GM23338 (cell line): Measurements from ENCODE around the gene HHAT. TPM values are rescaled to one million over a fixed set of nuclear protein-coding genes. Genes with fewer than 3 reads are reported as not detected.
A peak's percentile ranks its signal among the peaks of the same experiment; 100 is the strongest.

Experiments
- ATAC-seq: fragments of 200-7000 bp; cut with Tn5 transposase; 3 replicates; pipeline ENCODE4 v1.9.1; 2020
- DNase-seq: peaks from one replicate; pipeline ENCODE4 v3.0.0-alpha.2; 2015; ENCODE audit warnings: low spot score
- H2AFZ ChIP-seq: fragments of 200-600 bp; sonication (generic); 2 replicates; pipeline ENCODE4 v1.8.0; 2016; ENCODE audit warnings: antibody characterized with exemption, mild to moderate bottlenecking, moderate library complexity
- H3F3A ChIP-seq: fragments of 200-600 bp; sonication (generic); replicated peaks from 2 replicates; pipeline ENCODE4 v1.8.0; 2017; ENCODE audit warnings: antibody characterized with exemption, mixed run types, low read depth
- H3K27ac ChIP-seq: fragments of 200-600 bp; sonication (generic); 2 replicates; pipeline ENCODE4 v1.6.1; 2016; ENCODE audit warnings: low read depth
- H3K27me3 ChIP-seq: fragments of 200-600 bp; sonication (generic); 2 replicates; pipeline ENCODE4 v1.8.0; 2016; ENCODE audit warnings: mild to moderate bottlenecking, mixed run types, moderate library complexity; ENCODE audit not compliant: insufficient read depth
- H3K36me3 ChIP-seq: fragments of 200-600 bp; sonication (generic); 2 replicates; pipeline ENCODE4 v1.8.0; 2016; ENCODE audit warnings: mild to moderate bottlenecking; ENCODE audit not compliant: insufficient read depth
- H3K4me1 ChIP-seq: fragments of 200-600 bp; sonication (generic); 2 replicates; pipeline ENCODE4 v1.8.0; 2016; ENCODE audit warnings: mild to moderate bottlenecking, moderate library complexity; ENCODE audit not compliant: insufficient read depth
- H3K4me2 ChIP-seq: fragments of 200-600 bp; sonication (generic); 2 replicates; pipeline ENCODE4 v1.7.1; 2017; ENCODE audit warnings: mixed run types
- H3K4me3 ChIP-seq: fragments of 200-600 bp; sonication (generic); 2 replicates; pipeline ENCODE4 v1.6.1; 2016; ENCODE audit warnings: mixed run types
- H3K79me2 ChIP-seq: fragments of 200-600 bp; sonication (generic); replicated peaks from 2 replicates; pipeline ENCODE4 v1.8.0; 2017; ENCODE audit warnings: mild to moderate bottlenecking; ENCODE audit not compliant: insufficient read depth
- H3K9me2 ChIP-seq: fragments of 200-600 bp; sonication (generic); 2 replicates; pipeline ENCODE4 v1.8.0; 2017; ENCODE audit not compliant: insufficient read depth
- H4K20me1 ChIP-seq: fragments of 200-600 bp; sonication (generic); replicated peaks from 2 replicates; pipeline ENCODE4 v1.8.0; 2017; ENCODE audit warnings: mild to moderate bottlenecking; ENCODE audit not compliant: insufficient read depth
- H3K27ac Mint-ChIP-seq: 2 replicates; pipeline ENCODE4 v1.8.0; 2020; ENCODE audit warnings: inconsistent platforms, mild to moderate bottlenecking, moderate library complexity, mixed read lengths
- H3K27me3 Mint-ChIP-seq: 3 replicates; pipeline ENCODE4 v1.8.0; 2022; ENCODE audit warnings: low read depth, mild to moderate bottlenecking, moderate library complexity, mixed read lengths, inconsistent platforms; ENCODE audit not compliant: insufficient read depth, poor library complexity
- H3K36me3 Mint-ChIP-seq: 3 replicates; pipeline ENCODE4 v1.8.0; 2021; ENCODE audit warnings: low read depth, mild to moderate bottlenecking, inconsistent platforms, moderate library complexity, mixed read lengths
- H3K4me1 Mint-ChIP-seq: 3 replicates; pipeline ENCODE4 v1.8.0; 2020; ENCODE audit warnings: mild to moderate bottlenecking, inconsistent platforms, mixed read lengths
- H3K4me3 Mint-ChIP-seq: 3 replicates; pipeline ENCODE4 v1.8.0; 2021; ENCODE audit warnings: moderate library complexity, mild to moderate bottlenecking, inconsistent platforms, mixed read lengths
- H3K9me3 Mint-ChIP-seq: 3 replicates; pipeline ENCODE4 v1.8.0; 2020; ENCODE audit warnings: moderate library complexity, mild to moderate bottlenecking, inconsistent platforms, mixed read lengths
- CREB1 ChIP-seq: fragments of 250-450 bp; sonication (Bioruptor Pico); IDR thresholded peaks from 2 replicates; pipeline ENCODE4 v1.5.0; 2020; ENCODE audit warnings: low read depth, mild to moderate bottlenecking, moderate library complexity
- EZH2phosphoT487 ChIP-seq: fragments of 200-600 bp; sonication (generic); IDR thresholded peaks from one replicate; pipeline ENCODE4 v1.8.1; 2018; ENCODE audit warnings: antibody characterized with exemption; ENCODE audit not compliant: unreplicated experiment
- JUNB ChIP-seq: IDR thresholded peaks from one replicate; pipeline ENCODE4 v1.6.1; 2016; ENCODE audit warnings: antibody characterized with exemption; ENCODE audit not compliant: unreplicated experiment
- NANOG ChIP-seq: IDR thresholded peaks from 2 replicates; pipeline ENCODE4 v1.6.1; 2016; ENCODE audit warnings: antibody characterized with exemption, borderline replicate concordance
- POLR2AphosphoS5 ChIP-seq: IDR thresholded peaks from 2 replicates; pipeline ENCODE4 v1.6.1; 2016; ENCODE audit warnings: antibody characterized with exemption, low read depth
- STAT1 ChIP-seq: IDR thresholded peaks from one replicate; pipeline ENCODE4 v1.6.1; 2016; ENCODE audit warnings: antibody characterized with exemption; ENCODE audit not compliant: unreplicated experiment
- polyA plus RNA-seq: library from polyadenylated mRNA; unstranded; fragments of >200 nt; fragmentation: Nextera tagmentation; extraction: Ambion mirVana; gene quantifications from 2 replicates; pipeline ENCODE4 v1.2.1, GENCODE V29; 2016
- total RNA-seq: library from RNA; depleted of rRNA; stranded (reverse); fragments of >200 nt; shearing (Covaris generic); gene quantifications from 2 replicates; pipeline ENCODE4 v1.2.3, GENCODE V29; 2014
- TF ChIP-seq, protein P1 (sequence below), 2 experiments: fragments of 200-600 bp in 1 of 2; sonication (generic) in 1 of 2; conservative IDR thresholded peaks; 2 replicates each; pipeline versions ENCODE4 v1.5.1 to v1.6.1; 2016 to 2017; ENCODE audit warnings: antibody characterized with exemption in 2 of 2, low read depth in 2 of 2, mild to moderate bottlenecking in 2 of 2, moderate library complexity in 1 of 2
- TF ChIP-seq, protein P2 (sequence below): IDR thresholded peaks from one replicate; pipeline ENCODE4 v1.6.1; 2018; ENCODE audit warnings: antibody characterized with exemption; ENCODE audit not compliant: unreplicated experiment

The HHAT gene
- total and polyA plus RNA-seq, 2 experiments from 2014 or later, result 0.11 to 0.66 TPM

DNA sequence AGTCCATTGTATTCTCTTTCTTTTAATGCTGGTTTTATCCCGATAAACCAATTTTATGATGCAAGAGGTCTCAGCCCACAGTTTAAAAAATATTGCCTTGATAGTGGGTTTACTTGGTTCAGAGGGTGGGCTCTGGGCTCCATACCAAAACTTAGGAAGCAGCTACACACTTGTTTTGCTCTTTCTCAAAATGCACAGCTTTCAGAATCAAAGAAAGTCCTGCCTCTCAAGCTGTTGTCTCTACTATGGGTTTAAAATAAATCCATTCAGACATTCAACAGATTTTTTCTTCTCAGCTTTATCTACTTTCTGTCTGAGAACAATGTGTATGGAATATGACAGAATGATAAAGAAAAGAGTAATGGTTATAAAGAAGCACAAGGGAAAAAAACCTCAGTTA lies 14.8 kb upstream of the HHAT start (continued):
- TF ChIP-seq CREB1 (no peak), EZH2phosphoT487 (no peak), JUNB (no peak), POLR2AphosphoS5 (no peak), NANOG (no peak)
- TF ChIP-seq, protein P1, sequence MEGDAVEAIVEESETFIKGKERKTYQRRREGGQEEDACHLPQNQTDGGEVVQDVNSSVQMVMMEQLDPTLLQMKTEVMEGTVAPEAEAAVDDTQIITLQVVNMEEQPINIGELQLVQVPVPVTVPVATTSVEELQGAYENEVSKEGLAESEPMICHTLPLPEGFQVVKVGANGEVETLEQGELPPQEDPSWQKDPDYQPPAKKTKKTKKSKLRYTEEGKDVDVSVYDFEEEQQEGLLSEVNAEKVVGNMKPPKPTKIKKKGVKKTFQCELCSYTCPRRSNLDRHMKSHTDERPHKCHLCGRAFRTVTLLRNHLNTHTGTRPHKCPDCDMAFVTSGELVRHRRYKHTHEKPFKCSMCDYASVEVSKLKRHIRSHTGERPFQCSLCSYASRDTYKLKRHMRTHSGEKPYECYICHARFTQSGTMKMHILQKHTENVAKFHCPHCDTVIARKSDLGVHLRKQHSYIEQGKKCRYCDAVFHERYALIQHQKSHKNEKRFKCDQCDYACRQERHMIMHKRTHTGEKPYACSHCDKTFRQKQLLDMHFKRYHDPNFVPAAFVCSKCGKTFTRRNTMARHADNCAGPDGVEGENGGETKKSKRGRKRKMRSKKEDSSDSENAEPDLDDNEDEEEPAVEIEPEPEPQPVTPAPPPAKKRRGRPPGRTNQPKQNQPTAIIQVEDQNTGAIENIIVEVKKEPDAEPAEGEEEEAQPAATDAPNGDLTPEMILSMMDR (conservative IDR thresholded peaks at IDR 0.05; ENCODE audit: low read depth in 2 of 2), result no peak
- TF ChIP-seq, protein P2, sequence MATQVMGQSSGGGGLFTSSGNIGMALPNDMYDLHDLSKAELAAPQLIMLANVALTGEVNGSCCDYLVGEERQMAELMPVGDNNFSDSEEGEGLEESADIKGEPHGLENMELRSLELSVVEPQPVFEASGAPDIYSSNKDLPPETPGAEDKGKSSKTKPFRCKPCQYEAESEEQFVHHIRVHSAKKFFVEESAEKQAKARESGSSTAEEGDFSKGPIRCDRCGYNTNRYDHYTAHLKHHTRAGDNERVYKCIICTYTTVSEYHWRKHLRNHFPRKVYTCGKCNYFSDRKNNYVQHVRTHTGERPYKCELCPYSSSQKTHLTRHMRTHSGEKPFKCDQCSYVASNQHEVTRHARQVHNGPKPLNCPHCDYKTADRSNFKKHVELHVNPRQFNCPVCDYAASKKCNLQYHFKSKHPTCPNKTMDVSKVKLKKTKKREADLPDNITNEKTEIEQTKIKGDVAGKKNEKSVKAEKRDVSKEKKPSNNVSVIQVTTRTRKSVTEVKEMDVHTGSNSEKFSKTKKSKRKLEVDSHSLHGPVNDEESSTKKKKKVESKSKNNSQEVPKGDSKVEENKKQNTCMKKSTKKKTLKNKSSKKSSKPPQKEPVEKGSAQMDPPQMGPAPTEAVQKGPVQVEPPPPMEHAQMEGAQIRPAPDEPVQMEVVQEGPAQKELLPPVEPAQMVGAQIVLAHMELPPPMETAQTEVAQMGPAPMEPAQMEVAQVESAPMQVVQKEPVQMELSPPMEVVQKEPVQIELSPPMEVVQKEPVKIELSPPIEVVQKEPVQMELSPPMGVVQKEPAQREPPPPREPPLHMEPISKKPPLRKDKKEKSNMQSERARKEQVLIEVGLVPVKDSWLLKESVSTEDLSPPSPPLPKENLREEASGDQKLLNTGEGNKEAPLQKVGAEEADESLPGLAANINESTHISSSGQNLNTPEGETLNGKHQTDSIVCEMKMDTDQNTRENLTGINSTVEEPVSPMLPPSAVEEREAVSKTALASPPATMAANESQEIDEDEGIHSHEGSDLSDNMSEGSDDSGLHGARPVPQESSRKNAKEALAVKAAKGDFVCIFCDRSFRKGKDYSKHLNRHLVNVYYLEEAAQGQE, result no peak

DNA sequence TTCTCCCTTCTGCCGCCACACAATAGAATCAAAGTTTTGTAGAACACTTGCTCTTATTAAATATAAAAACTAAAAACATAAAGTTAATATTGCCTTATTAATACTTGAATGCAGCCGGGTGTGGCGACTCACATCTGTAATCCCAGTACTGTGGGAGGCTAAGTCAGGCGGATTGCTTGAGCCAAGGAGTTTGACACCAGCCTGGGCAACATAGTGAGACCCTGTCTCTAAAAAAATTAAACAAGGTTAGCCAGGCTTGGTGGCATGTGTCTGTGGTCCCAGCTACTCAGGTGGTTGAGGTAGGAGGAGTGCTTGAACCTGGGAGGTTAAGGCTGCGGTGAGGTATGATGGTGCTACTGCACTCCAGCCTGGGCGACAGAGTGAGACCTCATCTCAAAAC lies 13.2 kb upstream of the HHAT start:
- Mint-ChIP-seq H3K27me3 (peaks cover 13% of the 10 kb centered on the region), H3K9me3 (no peaks in the 10 kb centered on the region; the same call in 2 of the 3 replicates), H3K4me3 (no peak overlapping the region), H3K27ac (no peak overlapping the region), H3K4me1 (no peaks in the 10 kb centered on the region; the same call in 2 of the 3 replicates), H3K36me3 (no peaks in the 10 kb centered on the region)
- no peaks in the 10 kb centered on the region for H3K9me2 ChIP-seq
- H3F3A ChIP-seq, result 0 out of 2 replicates have a peak, but pooled peaks cover 5% of the 10 kb centered on the region
- H3K4me3 ChIP-seq, result no peak overlapping the region
- no peaks in the 10 kb centered on the region for H3K36me3 ChIP-seq
- no peaks in the 10 kb centered on the region for H3K79me2 ChIP-seq
- H4K20me1 ChIP-seq, result no peaks in the 10 kb centered on the region
- ATAC-seq (no peak), DNase-seq (no peak)
- H3K27ac ChIP-seq, result no peak overlapping the region
- no peak for TF ChIP-seq STAT1
- peaks cover 17% of the 10 kb centered on the region for H3K27me3 ChIP-seq
- H3K4me2 ChIP-seq, result no peak overlapping the region
- peaks cover 5% of the 10 kb centered on the region; the same call in 1 of the 2 replicates for H3K4me1 ChIP-seq
- H2AFZ ChIP-seq, result no peak overlapping the region

DNA sequence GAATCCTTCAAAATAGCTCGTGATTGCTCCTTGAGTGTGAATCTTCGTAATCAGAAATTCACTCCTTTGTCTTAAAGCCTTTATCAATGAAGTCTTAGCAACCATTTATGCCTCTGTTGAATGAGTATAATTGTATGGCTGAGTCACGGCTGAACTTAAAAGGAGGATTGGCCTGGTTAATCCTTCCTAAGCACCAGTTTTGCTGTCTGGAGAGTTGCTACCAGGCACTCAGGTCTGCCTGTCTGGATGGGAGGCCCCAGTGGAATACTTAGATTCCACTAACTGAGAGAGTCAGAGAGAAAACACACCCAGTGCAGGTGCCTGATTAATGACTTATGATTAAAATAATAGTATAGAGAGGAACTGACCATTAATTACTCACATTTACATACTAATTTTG lies 7.6 kb upstream of the HHAT start:
- peaks cover 4% of the 10 kb centered on the region; the same call in 1 of the 3 replicates for H3K4me1 Mint-ChIP-seq
- H3K79me2 ChIP-seq, result no peaks in the 10 kb centered on the region
- no peak overlapping the region for H3K4me3 ChIP-seq
- H3K4me1 ChIP-seq, result no peaks in the 10 kb centered on the region; the same call in 1 of the 2 replicates
- H3K36me3 ChIP-seq, result no peaks in the 10 kb centered on the region
- H3K27ac Mint-ChIP-seq, result no peak overlapping the region
- no peak for ATAC-seq
- H3K27me3 Mint-ChIP-seq, result no peaks in the 10 kb centered on the region
- peak overlapping the region; percentile 83 for H2AFZ ChIP-seq
- no peak for DNase-seq
- H3K9me2 ChIP-seq, result no peaks in the 10 kb centered on the region
- H3K36me3 Mint-ChIP-seq, result no peaks in the 10 kb centered on the region
- H3K4me2 ChIP-seq, result no peak overlapping the region
- peaks cover 9% of the 10 kb centered on the region; the same call in 2 of the 3 replicates for H3K9me3 Mint-ChIP-seq
- H4K20me1 ChIP-seq, result no peaks in the 10 kb centered on the region
- peaks cover 8% of the 10 kb centered on the region; the same call in 1 of the 2 replicates for H3K27me3 ChIP-seq
- H3F3A ChIP-seq, result no peaks in the 10 kb centered on the region
- no peak overlapping the region for H3K27ac ChIP-seq
- H3K4me3 Mint-ChIP-seq, result no peak overlapping the region
- TF ChIP-seq, protein P1 (conservative IDR thresholded peaks at IDR 0.05; ENCODE audit: low read depth in 2 of 2), result no peak
